Tibial nerve (tissue), 4 donors: ENCODE data around the gene FAM180A.

Source experiments
- EP300 ChIP-seq, 2 donors: sonication (generic); formaldehyde crosslinking; IDR thresholded peaks; one replicate each; pipeline ENCODE4 v1.6.1; 2017; ENCODE audit warnings: antibody characterized with exemption in 2 of 2, mild to moderate bottlenecking in 1 of 2
- POLR2A ChIP-seq, 2 donors: fragments of 450-650 bp; IDR thresholded peaks; one replicate each; pipeline ENCODE4 v1.6.1; 2017; ENCODE audit warnings: antibody characterized with exemption in 2 of 2, mild to moderate bottlenecking in 2 of 2, moderate library complexity in 2 of 2
- TF ChIP-seq, protein P1 (sequence below), 5 experiments: fragments of 200-600 bp in 3 of 5; fragments of 450-650 bp in 2 of 5; sonication (generic) in 3 of 5; IDR thresholded peaks; one replicate each; pipeline ENCODE4 v1.5.1; 2016 to 2019; ENCODE audit warnings: antibody characterized with exemption in 5 of 5, mild to moderate bottlenecking in 3 of 5, moderate library complexity in 2 of 5

DNA sequence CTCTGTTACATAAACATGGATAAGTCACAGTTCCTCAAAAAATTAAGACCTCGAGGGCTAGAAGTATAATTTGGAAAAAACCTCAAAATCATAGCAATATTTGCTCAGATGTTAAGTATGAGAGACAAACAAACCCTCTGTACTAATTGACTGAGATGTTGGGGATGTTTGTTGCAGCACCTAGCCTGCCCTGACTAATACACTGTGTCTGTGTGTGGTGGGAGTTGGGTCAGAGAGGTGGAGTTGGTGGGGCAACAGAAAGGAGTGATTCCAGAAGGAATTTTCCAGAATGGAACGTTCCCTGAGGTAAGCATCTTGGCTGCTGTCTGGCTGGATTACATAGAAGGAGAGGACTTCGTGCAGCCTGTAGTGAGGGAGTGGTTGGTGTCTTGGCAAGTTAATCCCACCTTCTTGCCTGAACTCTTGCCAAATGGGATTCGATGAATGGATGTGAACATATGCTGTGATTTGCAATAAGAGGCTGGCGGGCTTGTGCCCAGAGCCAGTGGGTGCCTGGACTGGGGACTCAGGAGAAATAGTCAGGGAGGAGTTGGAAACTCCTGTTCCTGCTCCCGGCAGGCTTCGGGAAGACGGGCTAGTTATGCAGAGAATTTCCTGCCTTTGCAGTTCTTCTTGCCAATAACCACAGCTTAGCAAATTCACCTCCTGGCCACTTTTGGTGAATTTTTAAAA is 9.3 kb upstream of the FAM180A start:
- TF ChIP-seq EP300 (IDR thresholded peaks at IDR 0.05) (no peak), POLR2A (IDR thresholded peaks at IDR 0.05) (no peak)
- TF ChIP-seq, protein P1, sequence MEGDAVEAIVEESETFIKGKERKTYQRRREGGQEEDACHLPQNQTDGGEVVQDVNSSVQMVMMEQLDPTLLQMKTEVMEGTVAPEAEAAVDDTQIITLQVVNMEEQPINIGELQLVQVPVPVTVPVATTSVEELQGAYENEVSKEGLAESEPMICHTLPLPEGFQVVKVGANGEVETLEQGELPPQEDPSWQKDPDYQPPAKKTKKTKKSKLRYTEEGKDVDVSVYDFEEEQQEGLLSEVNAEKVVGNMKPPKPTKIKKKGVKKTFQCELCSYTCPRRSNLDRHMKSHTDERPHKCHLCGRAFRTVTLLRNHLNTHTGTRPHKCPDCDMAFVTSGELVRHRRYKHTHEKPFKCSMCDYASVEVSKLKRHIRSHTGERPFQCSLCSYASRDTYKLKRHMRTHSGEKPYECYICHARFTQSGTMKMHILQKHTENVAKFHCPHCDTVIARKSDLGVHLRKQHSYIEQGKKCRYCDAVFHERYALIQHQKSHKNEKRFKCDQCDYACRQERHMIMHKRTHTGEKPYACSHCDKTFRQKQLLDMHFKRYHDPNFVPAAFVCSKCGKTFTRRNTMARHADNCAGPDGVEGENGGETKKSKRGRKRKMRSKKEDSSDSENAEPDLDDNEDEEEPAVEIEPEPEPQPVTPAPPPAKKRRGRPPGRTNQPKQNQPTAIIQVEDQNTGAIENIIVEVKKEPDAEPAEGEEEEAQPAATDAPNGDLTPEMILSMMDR (IDR thresholded peaks at IDR 0.05) = no peak
